Pancreas (tissue), 10 donors: Measurements from ENCODE around the gene MCM6. TPM values are rescaled to one million over a fixed set of nuclear protein-coding genes. Genes with fewer than 3 reads are reported as not detected.
"Not testable (repeated sequence)": the region's sequence is repeated elsewhere in the genome, so short reads cannot be mapped to it uniquely, and the experiment has no call there.

Experiments used
- ATAC-seq, 4 donors: fragments of 200-7000 bp; cut with Tn5 transposase; one replicate each; pipeline versions ENCODE4 v1.8.0 to v1.9.1; 2020; ENCODE audit warnings: mild to moderate bottlenecking in 4 of 4, moderate library complexity in 4 of 4
- DNase-seq, 6 donors: peaks; one replicate each; pipeline ENCODE4 v3.0.0-alpha.2; 2020
- FAIRE-seq: peaks from 2 replicates; lab custom pipeline; 2012; peaks lifted over from hg19 to GRCh38; lab: Jason Lieb, UNC
- H3K27ac ChIP-seq, 4 donors: fragments of 200-600 bp; sonication (generic); 1 replicate in 3 of 4; 2 replicates in 1 of 4; pipeline versions ENCODE4 v1.5.0 to v1.8.0; 2020
- H3K27me3 ChIP-seq, 4 donors: fragments of 200-600 bp; one replicate each; pipeline ENCODE4 v1.8.0; 2021
- H3K36me3 ChIP-seq, 3 donors: fragments of 200-600 bp; sonication (generic) in 1 of 3; one replicate each; pipeline versions ENCODE4 v1.5.0 to v1.8.0; 2020 to 2021
- H3K4me1 ChIP-seq, 3 donors: fragments of 200-600 bp; one replicate each; pipeline ENCODE4 v1.8.0; 2021
- H3K4me3 ChIP-seq, 4 donors: fragments of 200-600 bp; sonication (generic) in 2 of 4; one replicate each; pipeline versions ENCODE4 v1.5.0 to v1.8.0; 2020 to 2021
- H3K9me3 ChIP-seq, 4 donors: fragments of 200-600 bp; one replicate each; pipeline ENCODE4 v1.8.0; 2021
- WGBS, 2 donors: extraction: QIAGEN DNeasy Blood & Tissue Kit; methylation state at CpG; one replicate each; pipeline ENCODE4 v1.1.7; 2013; 5-methylcytosine and 5-hydroxymethylcytosine counted together
- intact Hi-C, 3 donors: fragments of 100-400 bp; cut with DNase I; formaldehyde crosslinking; loops; one replicate each; pipeline versions ENCODE4 v1.11.1 to v1.14.2; 2022
- polyA plus RNA-seq, 2 donors: library from polyadenylated mRNA; stranded (reverse); fragments of 200-250 nt; gene quantifications; one replicate each; pipeline ENCODE4 v1.2.3, GENCODE V29; 2013
- total RNA-seq, 6 donors: library from RNA; stranded (reverse); fragmentation: NEBNext Ultra II Directional in 4 of 6; extraction: Animal tissue kit (Norgen Biotek cat#: 25700) in 4 of 6; gene quantifications; one replicate each; pipeline versions ENCODE4 v1.2.1 to v1.2.4, GENCODE V29; 2021 to 2023
- TF ChIP-seq, protein P1 (sequence below), 4 donors: fragments of 200-600 bp; sonication (generic) in 3 of 4; IDR thresholded peaks; one replicate each; pipeline versions ENCODE4 v1.5.0 to v1.8.0; 2021; ENCODE audit warnings: antibody characterized with exemption in 4 of 4
- donor health status: healthy with polysubstance abuse.
- donor health status: DM: no; HTN: no; CAD: no; lungs with moderate emphysema.
- donor health status: DM: no; HTN: no; CAD: no.
- donor health status: control.
- donor health status: control.
- donor health status: Bipolar disorder and iron deficiency.
- donor health status: DM: yes; HTN: yes; CAD: no.
- donor health status: DM: no; HTN: no; CAD: no.
- donor health status: DM: no; HTN: no; CAD: no.
- donor health status: DM: yes; HTN: yes; CAD: no.

MCM6 gene
- total and polyA plus RNA-seq, 8 donors: 1.5 to 5.7 (median 2.5) TPM

DNA sequence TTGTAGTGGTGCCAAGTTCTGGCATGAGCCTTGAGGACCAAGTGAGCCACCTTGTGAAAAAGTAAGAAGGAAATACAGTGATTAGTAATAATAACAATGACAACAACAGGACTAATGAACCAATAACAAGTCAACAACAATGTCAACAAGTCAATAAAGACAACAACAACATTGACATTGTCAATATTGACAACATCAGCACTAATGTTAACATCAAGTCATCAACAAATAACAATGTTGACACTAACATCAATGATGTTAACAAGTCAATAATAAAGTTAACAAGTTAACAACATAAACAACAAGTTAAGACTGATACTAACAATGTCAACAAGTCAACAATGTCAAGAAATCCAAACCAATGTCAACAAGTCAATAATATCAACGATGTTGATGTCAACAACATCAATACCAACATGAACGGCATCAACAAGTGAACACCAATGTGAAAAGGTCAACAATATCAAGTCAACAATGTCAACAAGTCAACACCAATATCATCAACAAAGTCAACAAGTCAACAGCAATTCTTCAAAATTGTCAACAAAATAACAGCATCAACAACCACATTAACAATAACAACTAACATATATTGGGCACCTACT lies 63.2 kb downstream of the MCM6 start:
- no peaks in the 10 kb centered on the region for H3K9me3 ChIP-seq
- H3K4me3 ChIP-seq: no peak overlapping the region
- no peaks in the 10 kb centered on the region for H3K27me3 ChIP-seq
- DNase-seq (no peak), ATAC-seq (no peak), FAIRE-seq (no peak)
- 20 to 41% methylated on average over 2 of the region's 2 CpGs for WGBS, 2 donors
- H3K36me3 ChIP-seq: no peaks in the 10 kb centered on the region
- intact Hi-C loops: no loop called here
- H3K4me1 ChIP-seq: no peaks in the 10 kb centered on the region
- no peak overlapping the region for H3K27ac ChIP-seq
- TF ChIP-seq, protein P1, sequence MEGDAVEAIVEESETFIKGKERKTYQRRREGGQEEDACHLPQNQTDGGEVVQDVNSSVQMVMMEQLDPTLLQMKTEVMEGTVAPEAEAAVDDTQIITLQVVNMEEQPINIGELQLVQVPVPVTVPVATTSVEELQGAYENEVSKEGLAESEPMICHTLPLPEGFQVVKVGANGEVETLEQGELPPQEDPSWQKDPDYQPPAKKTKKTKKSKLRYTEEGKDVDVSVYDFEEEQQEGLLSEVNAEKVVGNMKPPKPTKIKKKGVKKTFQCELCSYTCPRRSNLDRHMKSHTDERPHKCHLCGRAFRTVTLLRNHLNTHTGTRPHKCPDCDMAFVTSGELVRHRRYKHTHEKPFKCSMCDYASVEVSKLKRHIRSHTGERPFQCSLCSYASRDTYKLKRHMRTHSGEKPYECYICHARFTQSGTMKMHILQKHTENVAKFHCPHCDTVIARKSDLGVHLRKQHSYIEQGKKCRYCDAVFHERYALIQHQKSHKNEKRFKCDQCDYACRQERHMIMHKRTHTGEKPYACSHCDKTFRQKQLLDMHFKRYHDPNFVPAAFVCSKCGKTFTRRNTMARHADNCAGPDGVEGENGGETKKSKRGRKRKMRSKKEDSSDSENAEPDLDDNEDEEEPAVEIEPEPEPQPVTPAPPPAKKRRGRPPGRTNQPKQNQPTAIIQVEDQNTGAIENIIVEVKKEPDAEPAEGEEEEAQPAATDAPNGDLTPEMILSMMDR (IDR thresholded peaks at IDR 0.05): no peak

DNA sequence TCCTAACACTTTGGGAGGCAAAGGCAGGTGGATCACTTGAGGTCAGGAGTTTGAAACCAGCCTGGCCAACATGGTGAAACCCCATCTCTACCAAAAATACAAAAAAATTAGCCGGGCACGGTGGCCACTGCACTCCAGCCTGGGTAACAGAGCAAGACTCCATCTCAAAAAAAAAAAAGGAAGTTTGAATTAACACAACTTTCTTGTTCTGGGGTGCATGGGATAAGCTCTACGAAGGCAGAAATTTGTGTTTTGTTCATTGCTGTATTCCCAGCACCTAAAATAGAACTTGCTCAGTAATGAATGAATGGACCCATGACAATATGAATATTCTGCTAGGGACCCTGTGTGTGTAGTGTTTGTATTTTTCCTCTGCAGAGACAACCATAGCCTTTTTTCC lies 68.4 kb downstream of the MCM6 start:
- intact Hi-C loops, H3K36me3 ChIP-seq, ATAC-seq, H3K9me3 ChIP-seq, H3K4me1 ChIP-seq, H3K27ac ChIP-seq, H3K27me3 ChIP-seq, FAIRE-seq, H3K4me3 ChIP-seq, DNase-seq: not testable (repeated sequence)
- 86 to 93% methylated on average over 3 of the region's 3 CpGs for WGBS, 2 donors

DNA sequence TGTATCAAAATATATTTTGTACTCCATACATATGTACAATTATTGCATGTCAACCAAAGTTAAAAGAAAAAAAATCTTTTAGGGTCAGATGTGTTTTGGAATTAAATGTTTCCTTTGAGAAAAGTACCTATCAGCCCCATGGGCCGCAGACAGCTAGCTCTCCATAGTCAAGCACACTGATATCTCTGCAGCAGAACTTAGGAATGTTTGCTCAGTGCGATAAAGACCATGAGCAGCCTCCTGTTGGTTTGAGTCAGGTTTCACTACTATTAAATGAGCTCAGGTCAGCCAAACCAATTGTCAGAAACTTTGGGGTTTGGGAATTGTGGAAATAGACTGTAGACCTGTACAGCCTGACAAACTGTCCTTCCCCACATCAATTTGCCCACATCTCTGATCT lies 73.0 kb downstream of the MCM6 start:
- intact Hi-C loops: no loop called here
- Histone ChIP-seq H3K27ac (no peak overlapping the region), H3K27me3 (no peaks in the 10 kb centered on the region), H3K36me3 (no peaks in the 10 kb centered on the region), H3K4me1 (no peaks in the 10 kb centered on the region), H3K9me3 (no peaks in the 10 kb centered on the region), H3K4me3 (no peak overlapping the region)
- peak in 3 of 4 donors; percentile 55 to 85 (median 72) for ATAC-seq
- no peak for FAIRE-seq
- no peak for DNase-seq
- TF ChIP-seq, protein P1 (IDR thresholded peaks at IDR 0.05): no peak
- 22 to 33% methylated on average over 2 of the region's 2 CpGs for WGBS, 2 donors

DNA sequence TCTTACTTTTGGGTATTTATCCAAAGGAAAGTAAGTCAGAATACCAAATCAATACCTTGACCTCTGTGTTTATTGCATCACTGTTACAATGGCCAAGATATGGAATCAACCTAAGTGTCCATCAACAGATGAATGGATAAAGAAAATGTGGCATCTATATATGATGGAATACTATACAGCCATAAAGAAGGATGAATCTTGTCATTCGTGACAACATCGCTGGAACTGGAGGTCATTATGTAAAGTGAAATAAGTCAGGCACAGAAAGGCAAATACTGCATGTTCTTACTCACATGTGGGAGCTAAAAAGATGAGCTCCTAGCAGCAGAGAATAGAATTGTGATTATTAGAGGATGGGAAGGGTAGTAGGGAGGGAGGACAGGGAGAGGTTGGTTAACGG lies 73.9 kb downstream of the MCM6 start:
- Histone ChIP-seq H3K27ac (no peak overlapping the region), H3K9me3 (no peaks in the 10 kb centered on the region), H3K27me3 (no peaks in the 10 kb centered on the region), H3K4me1 (no peaks in the 10 kb centered on the region), H3K36me3 (no peaks in the 10 kb centered on the region), H3K4me3 (no peak overlapping the region)
- intact Hi-C loops: no loop called here
- FAIRE-seq: no peak
- TF ChIP-seq, protein P1 (IDR thresholded peaks at IDR 0.05): no peak
- WGBS, 2 donors: 61 to 66% methylated on average over 3 of the region's 3 CpGs
- DNase-seq: no peak
- ATAC-seq: no peak

DNA sequence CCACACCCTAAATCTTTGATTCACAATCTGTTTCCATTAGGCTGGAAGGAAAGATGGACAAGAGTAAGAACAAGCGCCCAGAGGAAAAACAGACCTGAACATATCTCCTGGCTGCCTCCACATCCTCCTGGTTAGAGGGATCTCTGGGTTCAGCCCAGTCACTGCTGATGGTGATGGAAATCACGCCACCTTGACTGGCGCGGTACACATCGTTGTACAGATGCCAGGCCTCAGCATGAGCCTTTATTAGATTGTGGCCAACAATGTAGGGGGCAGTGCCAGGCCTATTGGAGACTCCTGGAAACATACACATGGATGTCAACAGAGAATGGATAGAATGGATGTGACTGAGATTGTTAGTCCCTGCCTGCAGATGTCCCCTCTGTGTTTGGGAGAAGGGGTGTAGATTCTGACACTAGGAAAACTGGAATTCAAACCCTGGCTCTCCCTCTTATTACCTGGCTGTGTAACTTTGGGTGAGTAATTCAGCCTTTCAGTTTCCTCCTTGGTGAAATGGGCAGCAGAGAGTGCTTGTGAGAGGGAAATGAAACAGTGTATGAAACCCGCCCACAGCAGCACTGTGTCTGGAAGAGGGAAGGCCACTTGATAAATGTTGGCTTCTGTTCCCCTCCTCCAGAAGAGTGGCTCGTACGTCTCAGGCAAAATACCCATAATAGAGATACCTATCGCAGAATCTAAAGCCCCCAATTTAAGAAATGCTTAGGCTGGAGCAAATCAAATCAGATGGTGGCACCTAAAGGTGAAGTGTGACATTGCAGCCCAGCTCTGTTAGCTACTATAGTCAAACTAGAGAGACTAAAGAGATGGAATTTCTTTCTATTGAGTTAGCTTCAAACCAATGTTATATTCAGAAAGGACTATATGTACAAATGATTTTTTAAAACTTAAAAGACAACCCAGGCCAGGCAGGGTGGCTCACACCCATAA lies 75.5 kb downstream of the MCM6 start:
- DNase-seq (no peak), FAIRE-seq (no peak), ATAC-seq (no peak)
- Histone ChIP-seq H3K9me3 (no peaks in the 10 kb centered on the region), H3K27me3 (no peaks in the 10 kb centered on the region), H3K27ac (no peak overlapping the region), H3K4me1 (no peaks in the 10 kb centered on the region), H3K36me3 (no peaks in the 10 kb centered on the region), H3K4me3 (no peak overlapping the region)
- intact Hi-C loops: no loop called here
- 83 to 85% methylated on average over 9 of the region's 9 CpGs for WGBS, 2 donors
- TF ChIP-seq, protein P1 (IDR thresholded peaks at IDR 0.05): no peak
